ENCODE data around the gene GPATCH4. TPM values are rescaled to one million over a fixed set of nuclear protein-coding genes. Genes with fewer than 3 reads are reported as not detected.
A peak's percentile ranks its signal among the peaks of the same experiment; 100 is the strongest.

The GPATCH4 gene
- total and polyA plus RNA-seq, 10 of the 15 experiments (the other 5 are each of a cell fraction or from before 2014, with no cell fraction given), result 35.5 to 111 (median 73.9) TPM

DNA sequence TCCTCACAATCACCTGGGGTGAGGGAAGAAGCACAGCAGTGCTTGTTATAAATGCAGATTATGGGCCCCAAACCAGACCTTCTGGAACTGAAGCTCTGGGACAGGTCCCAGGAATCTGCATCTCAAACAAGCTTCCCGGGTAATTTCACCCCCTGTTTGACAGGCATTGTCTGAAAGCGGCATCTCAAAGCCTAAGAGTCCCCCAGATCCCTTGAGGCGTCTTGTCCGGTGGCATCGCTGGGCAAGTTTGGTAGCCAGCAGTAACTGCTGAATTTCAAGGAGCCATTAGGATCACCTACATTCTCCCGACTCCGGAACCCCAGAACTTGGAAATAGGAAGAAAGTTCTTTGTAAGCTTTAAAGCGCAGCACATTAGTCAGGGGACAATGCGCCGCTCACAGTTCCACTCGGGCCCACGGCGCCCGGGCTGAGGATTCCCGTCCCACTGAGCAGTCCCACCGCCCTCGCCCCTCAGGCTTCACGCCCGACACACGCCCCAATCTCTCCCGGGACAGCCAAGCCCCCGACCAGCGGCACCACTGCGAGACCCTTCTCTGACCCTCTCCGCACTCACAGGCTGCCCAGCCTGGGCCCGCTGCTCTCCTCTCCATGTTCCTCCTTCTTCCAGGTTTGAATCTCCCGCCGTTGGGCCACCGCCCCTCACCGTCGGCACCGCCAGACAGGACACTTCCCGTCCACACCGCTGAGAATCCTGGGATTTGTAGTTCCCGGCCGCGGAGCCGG is 29.2 kb downstream of the GPATCH4 start, which contains the start of gene IQGAP3 (continued):
- TF ChIP-seq, protein P1, sequence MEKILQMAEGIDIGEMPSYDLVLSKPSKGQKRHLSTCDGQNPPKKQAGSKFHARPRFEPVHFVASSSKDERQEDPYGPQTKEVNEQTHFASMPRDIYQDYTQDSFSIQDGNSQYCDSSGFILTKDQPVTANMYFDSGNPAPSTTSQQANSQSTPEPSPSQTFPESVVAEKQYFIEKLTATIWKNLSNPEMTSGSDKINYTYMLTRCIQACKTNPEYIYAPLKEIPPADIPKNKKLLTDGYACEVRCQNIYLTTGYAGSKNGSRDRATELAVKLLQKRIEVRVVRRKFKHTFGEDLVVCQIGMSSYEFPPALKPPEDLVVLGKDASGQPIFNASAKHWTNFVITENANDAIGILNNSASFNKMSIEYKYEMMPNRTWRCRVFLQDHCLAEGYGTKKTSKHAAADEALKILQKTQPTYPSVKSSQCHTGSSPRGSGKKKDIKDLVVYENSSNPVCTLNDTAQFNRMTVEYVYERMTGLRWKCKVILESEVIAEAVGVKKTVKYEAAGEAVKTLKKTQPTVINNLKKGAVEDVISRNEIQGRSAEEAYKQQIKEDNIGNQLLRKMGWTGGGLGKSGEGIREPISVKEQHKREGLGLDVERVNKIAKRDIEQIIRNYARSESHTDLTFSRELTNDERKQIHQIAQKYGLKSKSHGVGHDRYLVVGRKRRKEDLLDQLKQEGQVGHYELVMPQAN (conservative IDR thresholded peaks at IDR 0.05), result peak; percentile 100
- TF ChIP-seq BCLAF1 (IDR thresholded peaks at IDR 0.05) (no peak), EP300 (IDR thresholded peaks at IDR 0.05; ENCODE audit: borderline replicate concordance in 1 of 2, control insufficient read depth in 1 of 2, low read depth in 2 of 2, low read length in 2 of 2) (no peak), SRF (IDR thresholded peaks at IDR 0.05; ENCODE audit: low read depth in 2 of 2, low read length in 2 of 2) (no peak), TAF1 (IDR thresholded peaks at IDR 0.05; ENCODE audit: borderline replicate concordance, low read depth, low read length) (no peak), GABPA (IDR thresholded peaks at IDR 0.05; ENCODE audit: low read depth) (peak; percentile 91), SIX5 (IDR thresholded peaks at IDR 0.05; ENCODE audit: low read depth, low read length, severe bottlenecking) (peak; percentile 91), YY1 (IDR thresholded peaks at IDR 0.05; ENCODE audit: low read depth, low read length) (peak; percentile 60; the same call in 1 of the 2 replicates), RB1 (IDR thresholded peaks at IDR 0.05; ENCODE audit: borderline replicate concordance) (peak; percentile 41; the same call in 1 of the 2 replicates), GATAD2B (conservative IDR thresholded peaks at IDR 0.05; ENCODE audit: low read depth) (no peak), RELB (IDR thresholded peaks at IDR 0.05; ENCODE audit: low read depth) (0 out of 2 replicates have a peak, but pooled peaks have one; percentile 45), NBN (IDR thresholded peaks at IDR 0.05) (peak; percentile 71), CHD2 (IDR thresholded peaks at IDR 0.05; ENCODE audit: borderline replicate concordance, low read depth, low read length) (peak; percentile 62; the same call in 1 of the 2 replicates), ATF7 (IDR thresholded peaks at IDR 0.05; ENCODE audit: low read depth) (no peak), IKZF1 (conservative IDR thresholded peaks at IDR 0.05) (peak; percentile 73), NR2C2 (IDR thresholded peaks at IDR 0.05; ENCODE audit: borderline replicate concordance, control insufficient read depth, insufficient read length, low read depth) (no peak)
- TF ChIP-seq, protein P2, sequence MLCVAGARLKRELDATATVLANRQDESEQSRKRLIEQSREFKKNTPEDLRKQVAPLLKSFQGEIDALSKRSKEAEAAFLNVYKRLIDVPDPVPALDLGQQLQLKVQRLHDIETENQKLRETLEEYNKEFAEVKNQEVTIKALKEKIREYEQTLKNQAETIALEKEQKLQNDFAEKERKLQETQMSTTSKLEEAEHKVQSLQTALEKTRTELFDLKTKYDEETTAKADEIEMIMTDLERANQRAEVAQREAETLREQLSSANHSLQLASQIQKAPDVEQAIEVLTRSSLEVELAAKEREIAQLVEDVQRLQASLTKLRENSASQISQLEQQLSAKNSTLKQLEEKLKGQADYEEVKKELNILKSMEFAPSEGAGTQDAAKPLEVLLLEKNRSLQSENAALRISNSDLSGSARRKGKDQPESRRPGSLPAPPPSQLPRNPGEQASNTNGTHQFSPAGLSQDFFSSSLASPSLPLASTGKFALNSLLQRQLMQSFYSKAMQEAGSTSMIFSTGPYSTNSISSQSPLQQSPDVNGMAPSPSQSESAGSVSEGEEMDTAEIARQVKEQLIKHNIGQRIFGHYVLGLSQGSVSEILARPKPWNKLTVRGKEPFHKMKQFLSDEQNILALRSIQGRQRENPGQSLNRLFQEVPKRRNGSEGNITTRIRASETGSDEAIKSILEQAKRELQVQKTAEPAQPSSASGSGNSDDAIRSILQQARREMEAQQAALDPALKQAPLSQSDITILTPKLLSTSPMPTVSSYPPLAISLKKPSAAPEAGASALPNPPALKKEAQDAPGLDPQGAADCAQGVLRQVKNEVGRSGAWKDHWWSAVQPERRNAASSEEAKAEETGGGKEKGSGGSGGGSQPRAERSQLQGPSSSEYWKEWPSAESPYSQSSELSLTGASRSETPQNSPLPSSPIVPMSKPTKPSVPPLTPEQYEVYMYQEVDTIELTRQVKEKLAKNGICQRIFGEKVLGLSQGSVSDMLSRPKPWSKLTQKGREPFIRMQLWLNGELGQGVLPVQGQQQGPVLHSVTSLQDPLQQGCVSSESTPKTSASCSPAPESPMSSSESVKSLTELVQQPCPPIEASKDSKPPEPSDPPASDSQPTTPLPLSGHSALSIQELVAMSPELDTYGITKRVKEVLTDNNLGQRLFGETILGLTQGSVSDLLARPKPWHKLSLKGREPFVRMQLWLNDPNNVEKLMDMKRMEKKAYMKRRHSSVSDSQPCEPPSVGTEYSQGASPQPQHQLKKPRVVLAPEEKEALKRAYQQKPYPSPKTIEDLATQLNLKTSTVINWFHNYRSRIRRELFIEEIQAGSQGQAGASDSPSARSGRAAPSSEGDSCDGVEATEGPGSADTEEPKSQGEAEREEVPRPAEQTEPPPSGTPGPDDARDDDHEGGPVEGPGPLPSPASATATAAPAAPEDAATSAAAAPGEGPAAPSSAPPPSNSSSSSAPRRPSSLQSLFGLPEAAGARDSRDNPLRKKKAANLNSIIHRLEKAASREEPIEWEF (IDR thresholded peaks at IDR 0.05; ENCODE audit: insufficient replicate concordance, low read depth, low read length), result no peak
